H4 (cell line): ENCODE measurements around the gene TSEN15. TPM values are rescaled to one million over a fixed set of nuclear protein-coding genes. Genes with fewer than 3 reads are reported as not detected.
A peak's percentile ranks its signal among the peaks of the same experiment; 100 is the strongest.

Experiments used
- DNase-seq: peaks from one replicate; pipeline ENCODE4 v3.0.0-alpha.2; 2015; ENCODE audit warnings: low spot score
- total RNA-seq: library from RNA; depleted of rRNA; stranded (reverse); fragments of >200 nt; shearing (Covaris generic); gene quantifications from 2 replicates; pipeline ENCODE4 v1.2.3, GENCODE V29; 2014; rRNA removed

Gene TSEN15
- total RNA-seq, 1 experiment from 2014 or later, result 80.7 TPM

DNA sequence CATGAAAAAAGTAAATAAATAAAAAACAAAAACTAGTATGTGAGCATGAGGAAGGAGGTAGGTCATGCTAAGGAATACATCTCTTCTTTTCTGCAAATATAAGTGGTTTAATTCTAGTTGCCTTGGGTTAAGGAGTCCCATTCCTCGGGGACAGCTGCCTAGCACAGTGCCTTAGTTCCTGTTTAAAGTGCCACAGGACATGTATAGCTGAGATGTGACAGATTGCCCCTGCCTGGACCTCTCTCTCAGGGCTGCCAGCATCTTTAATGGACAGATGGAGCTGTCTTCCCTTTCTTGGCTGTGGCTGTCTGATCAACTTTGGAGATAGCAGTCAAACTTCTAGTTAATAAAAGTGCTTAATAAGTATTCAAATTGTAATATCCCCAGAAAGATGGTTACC lies 50.0 kb downstream of the TSEN15 start:
- no peak for DNase-seq

DNA sequence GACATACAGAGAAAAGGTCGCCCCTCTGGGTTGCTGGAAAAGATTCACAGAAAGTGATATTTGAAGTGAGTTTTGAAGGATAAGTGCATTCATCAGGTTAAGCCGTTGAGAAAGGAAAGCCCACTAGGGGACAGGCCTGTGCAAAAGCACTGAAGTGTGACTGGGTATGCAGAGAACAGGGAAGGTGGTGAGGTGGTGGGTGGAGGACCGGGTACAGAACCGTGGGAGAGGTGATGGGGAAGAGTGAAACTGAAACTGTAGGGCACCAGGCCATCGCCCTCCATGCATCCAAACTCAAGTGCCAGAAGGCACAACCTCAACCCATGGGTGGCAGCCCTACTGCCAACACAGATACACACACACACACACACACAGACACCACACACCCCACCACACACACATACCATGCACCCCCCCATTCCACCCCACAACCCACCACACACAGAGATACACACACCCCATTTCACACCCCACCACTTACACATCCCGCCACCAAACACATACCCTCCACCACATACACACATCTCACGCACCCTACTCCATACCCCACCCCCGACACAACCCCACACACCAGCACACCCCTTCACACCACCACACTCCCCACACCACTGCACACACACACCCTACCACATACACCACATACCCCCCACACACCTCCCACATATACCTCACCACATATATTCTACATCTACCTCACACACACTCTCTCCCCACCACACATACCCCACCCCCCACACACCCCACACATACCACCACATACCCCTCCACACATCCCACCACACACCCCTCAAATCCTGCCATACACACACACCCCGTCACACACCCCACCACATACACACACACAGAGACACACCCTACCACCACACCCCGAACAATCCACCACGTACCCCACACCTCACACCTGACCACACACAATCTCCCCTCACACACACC lies 59.0 kb downstream of the TSEN15 start:
- DNase-seq, result peak; percentile 32

- no peak for DNase-seq
These were observed 60.8 kb downstream of the TSEN15 start for GRCh38 chr1:184112176-184112948.

- DNase-seq, result no peak
These were observed 61.7 kb downstream of the TSEN15 start for GRCh38 chr1:184113251-184113650.

GRCh38 chr1:184114818-184115398 lies 63.4 kb downstream of the TSEN15 start:
- DNase-seq, result no peak

DNA sequence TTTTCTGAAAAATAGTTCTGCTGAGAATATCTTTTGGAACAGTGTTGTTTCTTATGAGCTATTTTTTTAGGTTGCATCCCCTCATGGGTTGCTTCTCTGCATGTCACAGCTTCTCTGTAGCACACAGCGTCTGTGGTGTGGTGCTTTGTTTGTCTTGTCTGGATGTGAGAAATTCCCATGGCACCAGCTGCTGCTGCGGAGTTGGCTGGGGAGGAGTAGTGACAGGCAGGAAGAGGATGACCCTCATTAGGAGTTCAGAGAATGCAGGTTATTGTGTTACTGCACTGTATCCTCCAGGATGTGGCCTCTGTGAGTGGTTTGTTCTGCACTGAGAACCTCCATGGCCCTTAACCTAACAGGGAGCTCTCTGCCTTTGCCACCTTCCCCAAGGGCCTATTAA lies 64.8 kb downstream of the TSEN15 start:
- no peak for DNase-seq

GRCh38 chr1:184118046-184118445 lies 66.5 kb downstream of the TSEN15 start:
- DNase-seq, result peak; percentile 17

Other genes starting within 250 kb of the TSEN15 start
- gene RGL1, start 246.6 kb upstream of the TSEN15 start, total RNA-seq, result 14.9 and 18.7 TPM in 2 replicates
- gene COLGALT2, start 14.0 kb upstream of the TSEN15 start, total RNA-seq, result 0.64 and 1.9 TPM in 2 replicates